HepG2 (cell line): ENCODE results near the gene CLEC3B. TPM values are rescaled to one million over a fixed set of nuclear protein-coding genes. Genes with fewer than 3 reads are reported as not detected.

Experiments
- ATAC-seq: fragments of 200-7000 bp; cut with Tn5 transposase; 3 replicates; pipeline ENCODE4 v1.9.1; 2020; ENCODE audit warnings: mild to moderate bottlenecking, moderate library complexity
- BruUV-seq: library from RNA; stranded (reverse); fragments of 400-500 nt; replicated peaks from 2 replicates; lab custom pipeline; 2021; lab: Mats Ljungman, UMichigan
- CTCF ChIA-PET: fragments of 300-600 bp; formaldehyde crosslinking; extraction: SDS; loops from one replicate; lab custom pipeline; 2021; ENCODE audit warnings: low total read pairs, inconsistent platforms, low intra/inter-chr PET ratio; lab: Yijun Ruan, JAX
- POLR2A ChIA-PET: fragments of 350-600 bp; sonication (Branson Sonifier 250); formaldehyde crosslinking; loops from one replicate; lab custom pipeline; 2020; ENCODE audit warnings: antibody characterized with exemption, inconsistent platforms; lab: Yijun Ruan, JAX
- DNase-seq: peaks from one replicate; pipeline ENCODE4 v3.0.0-alpha.2; 2015; ENCODE audit warnings: low spot score
- FAIRE-seq: peaks from 3 replicates; lab custom pipeline; 2011; peaks lifted over from hg19 to GRCh38; lab: Jason Lieb, UNC
- H2AFZ ChIP-seq: one replicate; pipeline ENCODE4 v1.6.1; 2011; ENCODE audit warnings: low read length, inconsistent platforms
- H3K27ac ChIP-seq: fragments of 300-600 bp; 3 replicates; pipeline ENCODE4 v1.8.0; 2011; ENCODE audit warnings: mixed run types, mild to moderate bottlenecking, mixed read lengths, low read length, inconsistent platforms; ENCODE audit not compliant: insufficient read depth; ENCODE audit errors: extremely low read length
- H3K27me3 ChIP-seq, 2 experiments: fragments of 200-600 bp in 1 of 2; 2 replicates in 1 of 2; 3 replicates in 1 of 2; pipeline versions ENCODE4 v1.6.0 to v1.8.0; 2011; ENCODE audit warnings: low read length in 2 of 2, mild to moderate bottlenecking in 2 of 2, moderate library complexity in 2 of 2, inconsistent platforms in 1 of 2; ENCODE audit not compliant: insufficient read depth in 2 of 2, control insufficient read depth in 1 of 2
- H3K36me3 ChIP-seq, 2 experiments: fragments of 200-600 bp in 1 of 2; replicated peaks in 1 of 2; 2 replicates in 1 of 2; 3 replicates in 1 of 2; pipeline versions ENCODE4 v1.5.1 to v1.8.0; 2011; ENCODE audit warnings: low read length in 2 of 2, inconsistent platforms in 1 of 2; ENCODE audit not compliant: insufficient read depth in 2 of 2, control insufficient read depth in 1 of 2
- H3K4me1 ChIP-seq: 2 replicates; pipeline ENCODE4 v1.5.1; 2012; ENCODE audit warnings: low read length, inconsistent platforms; ENCODE audit not compliant: insufficient read depth
- H3K4me2 ChIP-seq: 2 replicates; pipeline ENCODE4 v1.6.0; 2011; ENCODE audit warnings: low read depth, low read length, inconsistent platforms
- H3K4me3 ChIP-seq, 3 experiments: fragments of 200-600 bp in 1 of 3; sonication (generic), shearing (Covaris generic) in 1 of 3; replicated peaks in 1 of 3; 2 replicates each; pipeline ENCODE4 v1.5.1; 2011 to 2016; ENCODE audit warnings: low read length in 3 of 3, inconsistent platforms in 2 of 3, low read depth in 2 of 3, mild to moderate bottlenecking in 2 of 3, control low read depth in 1 of 3, mixed read lengths in 1 of 3; ENCODE audit not compliant: insufficient read depth in 1 of 3
- H3K79me2 ChIP-seq: one replicate; pipeline ENCODE4 v1.6.1; 2011; ENCODE audit warnings: low read length, inconsistent platforms; ENCODE audit not compliant: insufficient read depth
- H3K9ac ChIP-seq: 2 replicates; pipeline ENCODE4 v1.6.0; 2011; ENCODE audit warnings: mild to moderate bottlenecking, low read depth, low read length, inconsistent platforms; ENCODE audit not compliant: insufficient read depth
- H3K9me3 ChIP-seq: 2 replicates; pipeline ENCODE4 v1.5.1; 2012; ENCODE audit warnings: mild to moderate bottlenecking, low read length
- H4K20me1 ChIP-seq: 2 replicates; pipeline ENCODE4 v1.6.0; 2011; ENCODE audit warnings: inconsistent platforms, mild to moderate bottlenecking, low read length, moderate library complexity; ENCODE audit not compliant: insufficient read depth
- CCAR2 ChIP-seq: fragments of 200-400 bp; formaldehyde crosslinking; optimal IDR thresholded peaks from 2 replicates; pipeline ENCODE3; 2018; ENCODE audit warnings: low read depth, mild to moderate bottlenecking, low read length, moderate library complexity
- RBM22 ChIP-seq: fragments of 200-400 bp; formaldehyde crosslinking; optimal IDR thresholded peaks from 2 replicates; pipeline ENCODE3; 2017; ENCODE audit warnings: mild to moderate bottlenecking, low read length, moderate library complexity
- SMAD3 ChIP-seq: sonication (generic); formaldehyde crosslinking; IDR thresholded peaks from 2 replicates; pipeline ENCODE4 v1.4.0; 2020; ENCODE audit warnings: missing genetic modification reagents
- TGIF2 ChIP-seq: IDR thresholded peaks from 2 replicates; pipeline ENCODE4 v1.6.1; 2016; ENCODE audit warnings: control low read depth, missing compliant biosample characterization
- ZGPAT ChIP-seq: IDR thresholded peaks from 2 replicates; pipeline ENCODE4 v1.6.1; 2016; ENCODE audit warnings: mild to moderate bottlenecking
- ZKSCAN5 ChIP-seq: sonication (generic); formaldehyde crosslinking; IDR thresholded peaks from 2 replicates; pipeline ENCODE4 v1.5.1; 2020; ENCODE audit warnings: mild to moderate bottlenecking, missing genetic modification reagents
- ZNF557 ChIP-seq: sonication (generic); formaldehyde crosslinking; IDR thresholded peaks from 2 replicates; pipeline ENCODE4 v1.4.0; 2020; ENCODE audit warnings: missing genetic modification reagents
- WGBS: methylation state at CpG from one replicate; pipeline ENCODE4 v1.1.6; 2017; ENCODE audit warnings: low lambda C conversion rate; 5-methylcytosine and 5-hydroxymethylcytosine counted together
- in situ Hi-C: cut with HindIII; loops from 2 replicates; pipeline ENCODE4 v1.10.0; 2017; ENCODE audit warnings: low pct_unique_long_range_greater_than_20kb; ENCODE audit not compliant: extremely low pct_ligation_motif_present
- intact Hi-C: fragments of 100-400 bp; cut with micrococcal nuclease; formaldehyde crosslinking; loops from one replicate; pipeline ENCODE4 v1.10.0; 2022; ENCODE audit not compliant: unreplicated experiment
- polyA plus RNA-seq, 8 experiments: library from polyadenylated mRNA; depleted of rRNA in 3 of 8; stranded (reverse) in 7 of 8; unstranded in 1 of 8; fragments of >200 nt; fragmentation: Illumina TruSeq in 4 of 8; extraction: Trizol in 4 of 8; gene quantifications; 2 replicates each; pipeline versions ENCODE4 v1.2.1 to v1.2.3, GENCODE V29; 2011 to 2016; ENCODE audit warnings: low read depth in 4 of 8, missing spikeins in 1 of 8, mixed read lengths in 1 of 8; ENCODE audit not compliant: insufficient read depth in 1 of 8
- total RNA-seq, 5 experiments: library from RNA; depleted of rRNA; stranded (reverse); fragments of >200 nt; fragmentation: Illumina TruSeq; extraction: Trizol; gene quantifications; 2 replicates each; pipeline ENCODE4 v1.2.3, GENCODE V29; 2016; ENCODE audit warnings: low read depth in 1 of 5
- TF ChIP-seq, protein P1 (sequence below): sonication (generic); formaldehyde crosslinking; IDR thresholded peaks from 2 replicates; pipeline ENCODE4 v1.8.0; 2022; ENCODE audit warnings: mild to moderate bottlenecking, missing genetic modification reagents
- TF ChIP-seq, protein P2 (sequence below): sonication (generic); formaldehyde crosslinking; IDR thresholded peaks from 2 replicates; pipeline ENCODE4 v1.8.1; 2023; ENCODE audit warnings: mild to moderate bottlenecking, inconsistent platforms, moderate library complexity, missing genetic modification reagents, borderline replicate concordance

CLEC3B gene
- total and polyA plus RNA-seq, 2 of the 13 experiments (the other 11 are each of a cell fraction or from before 2014, with no cell fraction given) = 0.07 TPM; not detected in 1

DNA sequence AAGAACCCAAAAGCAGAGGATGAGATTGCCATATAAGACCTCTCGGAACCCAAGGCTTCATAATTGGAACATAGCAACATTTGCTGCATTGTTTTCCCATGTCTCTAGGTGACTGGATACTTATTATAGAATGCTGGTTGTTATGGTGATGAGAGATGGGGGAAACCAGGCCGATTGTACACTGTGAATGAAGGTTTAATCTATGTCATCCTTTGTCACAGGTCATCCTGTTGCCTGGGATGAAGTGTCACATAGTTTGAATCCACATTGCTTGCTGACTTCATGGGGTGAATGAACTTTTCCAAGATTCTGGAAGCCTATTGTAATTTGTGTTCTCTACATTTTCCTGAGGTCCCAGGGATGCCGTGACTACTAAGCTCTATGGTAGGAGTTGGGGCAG lies 41.8 kb downstream of the CLEC3B start:
- CTCF ChIA-PET = no interaction called here
- WGBS = 22% methylated on average over 3 of the region's 3 CpGs

DNA sequence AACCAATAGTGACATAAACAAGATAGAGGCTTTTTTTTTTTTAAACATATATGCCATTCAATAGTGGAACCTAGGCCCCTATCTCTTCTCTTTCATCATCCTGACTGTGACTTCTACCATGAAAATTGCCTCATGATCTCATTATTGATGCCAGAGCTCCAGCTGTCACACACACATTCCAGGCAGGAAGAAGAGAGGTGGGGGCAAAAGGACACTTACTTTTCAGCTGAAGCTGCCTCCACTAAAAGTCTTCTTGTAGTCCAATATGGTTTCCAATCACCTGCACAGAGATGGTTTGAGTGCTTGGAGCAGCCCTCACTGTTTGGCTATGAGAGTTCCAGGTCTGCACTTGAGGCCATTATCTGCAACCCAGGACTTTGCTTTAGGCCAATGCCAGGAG lies 45.0 kb downstream of the CLEC3B start:
- Histone ChIP-seq H2AFZ (no peak overlapping the region), H3K4me1 (no peaks in the 10 kb centered on the region), H3K27ac (no peak overlapping the region), H3K9ac (no peak overlapping the region), H3K79me2 (no peaks in the 10 kb centered on the region), H3K36me3 (no peaks in the 10 kb centered on the region), H4K20me1 (no peaks in the 10 kb centered on the region), H3K4me2 (no peak overlapping the region), H3K9me3 (no peaks in the 10 kb centered on the region), H3K4me3 (no peak overlapping the region), H3K27me3 (no peaks in the 10 kb centered on the region)
- DNase-seq (no peak), ATAC-seq (no peak), FAIRE-seq (no peak)
- no TSS peak for BruUV-seq
- TF ChIP-seq, protein P1, sequence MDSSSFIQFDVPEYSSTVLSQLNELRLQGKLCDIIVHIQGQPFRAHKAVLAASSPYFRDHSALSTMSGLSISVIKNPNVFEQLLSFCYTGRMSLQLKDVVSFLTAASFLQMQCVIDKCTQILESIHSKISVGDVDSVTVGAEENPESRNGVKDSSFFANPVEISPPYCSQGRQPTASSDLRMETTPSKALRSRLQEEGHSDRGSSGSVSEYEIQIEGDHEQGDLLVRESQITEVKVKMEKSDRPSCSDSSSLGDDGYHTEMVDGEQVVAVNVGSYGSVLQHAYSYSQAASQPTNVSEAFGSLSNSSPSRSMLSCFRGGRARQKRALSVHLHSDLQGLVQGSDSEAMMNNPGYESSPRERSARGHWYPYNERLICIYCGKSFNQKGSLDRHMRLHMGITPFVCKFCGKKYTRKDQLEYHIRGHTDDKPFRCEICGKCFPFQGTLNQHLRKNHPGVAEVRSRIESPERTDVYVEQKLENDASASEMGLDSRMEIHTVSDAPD (CRISPR knock-in tag) = no peak
- no peak for TF ChIP-seq ZKSCAN5 (CRISPR knock-in tag)
- TF ChIP-seq, protein P2, sequence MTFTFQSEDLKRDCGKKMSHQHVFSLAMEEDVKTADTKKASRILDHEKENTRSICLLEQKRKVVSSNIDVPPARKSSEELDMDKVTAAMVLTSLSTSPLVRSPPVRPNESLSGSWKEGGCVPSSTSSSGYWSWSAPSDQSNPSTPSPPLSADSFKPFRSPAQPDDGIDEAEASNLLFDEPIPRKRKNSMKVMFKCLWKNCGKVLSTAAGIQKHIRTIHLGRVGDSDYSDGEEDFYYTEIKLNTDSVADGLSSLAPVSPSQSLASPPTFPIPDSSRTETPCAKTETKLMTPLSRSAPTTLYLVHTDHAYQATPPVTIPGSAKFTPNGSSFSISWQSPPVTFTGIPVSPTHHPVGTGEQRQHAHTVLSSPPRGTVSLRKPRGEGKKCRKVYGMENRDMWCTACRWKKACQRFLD (CRISPR knock-in tag) = no peak
- TF ChIP-seq TGIF2 (CRISPR knock-in tag) = no peak
- TF ChIP-seq ZGPAT = no peak
- intact Hi-C loops (no loop called here), in situ Hi-C loops (no loop called here)
- CTCF ChIA-PET = no interaction called here
- POLR2A ChIA-PET = no interaction called here

More for the DNA sequence above, 41.8 kb downstream of the CLEC3B start:
- Histone ChIP-seq H3K27me3 (no peaks in the 10 kb centered on the region), H4K20me1 (no peaks in the 10 kb centered on the region), H3K4me2 (no peak overlapping the region), H3K27ac (no peak overlapping the region), H3K4me3 (no peak overlapping the region), H3K36me3 (no peaks in the 10 kb centered on the region), H3K9me3 (no peaks in the 10 kb centered on the region), H3K4me1 (no peaks in the 10 kb centered on the region), H3K9ac (no peak overlapping the region), H2AFZ (no peak overlapping the region), H3K79me2 (no peaks in the 10 kb centered on the region)
- POLR2A ChIA-PET = no interaction called here
- FAIRE-seq (no peak), DNase-seq (no peak), ATAC-seq (no peak)
- no TSS peak for BruUV-seq
- in situ Hi-C loops (no loop called here), intact Hi-C loops (no loop called here)
- TF ChIP-seq ZNF557 (CRISPR knock-in tag) (no peak), CCAR2 (no peak), SMAD3 (no peak), RBM22 (no peak)
